Measurements from ENCODE around the gene RUFY3.
A peak's percentile ranks its signal among the peaks of the same experiment; 100 is the strongest.

The RUFY3 gene

GRCh38 chr4:70808151-70808550, 86.4 kb downstream of the RUFY3 start:
- ATAC-seq (replicated peaks) (no peak), DNase-seq (no peak)
- H3K4me3 Mint-ChIP-seq: no peak overlapping the region
- H3K27ac Mint-ChIP-seq: no peak overlapping the region
- H3K36me3 Mint-ChIP-seq: peaks cover 30 to 31% of the 10 kb centered on the region in 2 donors
- H3K9me3 Mint-ChIP-seq: no peaks in the 10 kb centered on the region
- H3K4me1 Mint-ChIP-seq: no peaks in the 10 kb centered on the region
- no peaks in the 10 kb centered on the region for H3K27me3 Mint-ChIP-seq

GRCh38 chr4:70815370-70815769, 93.6 kb downstream of the RUFY3 start:
- H3K36me3 Mint-ChIP-seq: peaks cover 27 to 48% of the 10 kb centered on the region in 2 donors

GRCh38 chr4:70816894-70817293, 95.1 kb downstream of the RUFY3 start:
- DNase-seq (no peak), ATAC-seq (replicated peaks) (no peak)
- no peak overlapping the region for H3K27ac Mint-ChIP-seq
- no peak overlapping the region for H3K4me3 Mint-ChIP-seq
- peaks cover 17 to 20% of the 10 kb centered on the region in 2 donors for H3K4me1 Mint-ChIP-seq
- no peaks in the 10 kb centered on the region for H3K27me3 Mint-ChIP-seq
- no peaks in the 10 kb centered on the region for H3K9me3 Mint-ChIP-seq
- peaks cover 28 to 52% of the 10 kb centered on the region in 2 donors for H3K36me3 Mint-ChIP-seq

More at GRCh38 chr4:70815370-70815769, 93.6 kb downstream of the RUFY3 start:
- Mint-ChIP-seq H3K27me3 (no peaks in the 10 kb centered on the region), H3K4me1 (peaks cover 17 to 20% of the 10 kb centered on the region in 2 donors), H3K4me3 (no peak overlapping the region), H3K9me3 (no peaks in the 10 kb centered on the region), H3K27ac (no peak overlapping the region)
- no peak for ATAC-seq (replicated peaks)
- no peak for DNase-seq

GRCh38 chr4:70818173-70818855, 96.5 kb downstream of the RUFY3 start:
- ATAC-seq (replicated peaks): peak; percentile 86 to 88
- H3K9me3 Mint-ChIP-seq: no peaks in the 10 kb centered on the region
- no peak for DNase-seq
- peak overlapping the region in 1 of 2 donors; percentile 7 for H3K4me3 Mint-ChIP-seq
- peaks cover 35 to 59% of the 10 kb centered on the region in 2 donors for H3K36me3 Mint-ChIP-seq
- peaks cover 17 to 20% of the 10 kb centered on the region in 2 donors for H3K4me1 Mint-ChIP-seq
- no peaks in the 10 kb centered on the region for H3K27me3 Mint-ChIP-seq
- no peak overlapping the region for H3K27ac Mint-ChIP-seq

GRCh38 chr4:70818921-70819320, 97.2 kb downstream of the RUFY3 start:
- no peak for DNase-seq
- Mint-ChIP-seq H3K36me3 (peaks cover 35 to 59% of the 10 kb centered on the region in 2 donors), H3K4me1 (peaks cover 17 to 20% of the 10 kb centered on the region in 2 donors), H3K4me3 (no peak overlapping the region), H3K9me3 (no peaks in the 10 kb centered on the region), H3K27ac (no peak overlapping the region), H3K27me3 (no peaks in the 10 kb centered on the region)
- ATAC-seq (replicated peaks): no peak

- no peak overlapping the region for H3K4me3 Mint-ChIP-seq
- ATAC-seq (replicated peaks) (no peak), DNase-seq (no peak)
- H3K27ac Mint-ChIP-seq: no peak overlapping the region
- H3K4me1 Mint-ChIP-seq: peaks cover 2 to 5% of the 10 kb centered on the region in 2 donors
- H3K27me3 Mint-ChIP-seq: no peaks in the 10 kb centered on the region
- no peaks in the 10 kb centered on the region for H3K9me3 Mint-ChIP-seq
- peaks cover 54 to 66% of the 10 kb centered on the region in 2 donors for H3K36me3 Mint-ChIP-seq
Measured at GRCh38 chr4:70829015-70829414, 107.3 kb downstream of the RUFY3 start.

GRCh38 chr4:70829492-70829891, 107.7 kb downstream of the RUFY3 start:
- no peak for ATAC-seq (replicated peaks)
- peaks cover 55 to 61% of the 10 kb centered on the region in 2 donors for H3K36me3 Mint-ChIP-seq
- H3K27me3 Mint-ChIP-seq: no peaks in the 10 kb centered on the region
- no peak overlapping the region for H3K4me3 Mint-ChIP-seq
- peaks cover 2 to 5% of the 10 kb centered on the region in 2 donors for H3K4me1 Mint-ChIP-seq
- no peaks in the 10 kb centered on the region for H3K9me3 Mint-ChIP-seq
- H3K27ac Mint-ChIP-seq: no peak overlapping the region
- no peak for DNase-seq

- H3K36me3 Mint-ChIP-seq: peaks cover 54 to 60% of the 10 kb centered on the region in 2 donors
- H3K4me3 Mint-ChIP-seq: no peak overlapping the region
- ATAC-seq (replicated peaks) (no peak), DNase-seq (no peak)
- no peak overlapping the region for H3K27ac Mint-ChIP-seq
- peaks cover 4 to 5% of the 10 kb centered on the region in 2 donors for H3K4me1 Mint-ChIP-seq
- no peaks in the 10 kb centered on the region for H3K9me3 Mint-ChIP-seq
- no peaks in the 10 kb centered on the region for H3K27me3 Mint-ChIP-seq
Measured at GRCh38 chr4:70830054-70830453, 108.3 kb downstream of the RUFY3 start.

- Mint-ChIP-seq H3K36me3 (peaks cover 46 to 57% of the 10 kb centered on the region in 2 donors), H3K27me3 (no peaks in the 10 kb centered on the region), H3K9me3 (no peaks in the 10 kb centered on the region), H3K4me1 (peaks cover 5 to 10% of the 10 kb centered on the region in 2 donors), H3K27ac (no peak overlapping the region), H3K4me3 (no peak overlapping the region)
- ATAC-seq (replicated peaks) (no peak), DNase-seq (no peak)
Measured at GRCh38 chr4:70831293-70831692, 109.5 kb downstream of the RUFY3 start.

- H3K9me3 Mint-ChIP-seq: no peaks in the 10 kb centered on the region
- peaks cover 45 to 52% of the 10 kb centered on the region in 2 donors for H3K36me3 Mint-ChIP-seq
- peaks cover 10 to 19% of the 10 kb centered on the region in 2 donors for H3K4me1 Mint-ChIP-seq
- no peaks in the 10 kb centered on the region for H3K27me3 Mint-ChIP-seq
- ATAC-seq (replicated peaks) (no peak), DNase-seq (no peak)
- H3K4me3 Mint-ChIP-seq: no peak overlapping the region
- H3K27ac Mint-ChIP-seq: no peak overlapping the region
Measured at GRCh38 chr4:70833675-70834074, 111.9 kb downstream of the RUFY3 start.

GRCh38 chr4:70836081-70836480, 114.3 kb downstream of the RUFY3 start:
- H3K27ac Mint-ChIP-seq: no peak overlapping the region
- DNase-seq: no peak
- H3K9me3 Mint-ChIP-seq: no peaks in the 10 kb centered on the region
- ATAC-seq (replicated peaks): no peak
- peaks cover 34 to 41% of the 10 kb centered on the region in 2 donors for H3K36me3 Mint-ChIP-seq
- no peaks in the 10 kb centered on the region for H3K27me3 Mint-ChIP-seq
- H3K4me1 Mint-ChIP-seq: peaks cover 12 to 30% of the 10 kb centered on the region in 2 donors
- H3K4me3 Mint-ChIP-seq: no peak overlapping the region

GRCh38 chr4:70838204-70838603, 116.4 kb downstream of the RUFY3 start:
- Mint-ChIP-seq H3K27ac (peak overlapping the region; percentile 37), H3K4me1 (peaks cover 19 to 44% of the 10 kb centered on the region in 2 donors), H3K36me3 (peaks cover 23 to 25% of the 10 kb centered on the region in 2 donors), H3K27me3 (no peaks in the 10 kb centered on the region), H3K4me3 (peak overlapping the region; percentile 96 to 97), H3K9me3 (no peaks in the 10 kb centered on the region)
- no peak for ATAC-seq (replicated peaks)
- DNase-seq: no peak

- Mint-ChIP-seq H3K27ac (peak overlapping the region; percentile 98), H3K4me3 (peak overlapping the region; percentile 96 to 97), H3K4me1 (peaks cover 19 to 51% of the 10 kb centered on the region in 2 donors), H3K9me3 (no peaks in the 10 kb centered on the region), H3K27me3 (no peaks in the 10 kb centered on the region), H3K36me3 (peaks cover 17 to 23% of the 10 kb centered on the region in 2 donors)
- ATAC-seq (replicated peaks) (peak; percentile 45 to 52), DNase-seq (peak; percentile 61)
Measured at GRCh38 chr4:70838666-70839588, 117.2 kb downstream of the RUFY3 start.

- peak within 1 kb of the TSS; percentile 96 to 97 for H3K4me3 Mint-ChIP-seq
- peaks cover 18 to 27% of the 10 kb centered on the region in 2 donors for H3K36me3 Mint-ChIP-seq
- peaks cover 0 to 2% of the 10 kb centered on the region in 2 donors for H3K9me3 Mint-ChIP-seq
- ATAC-seq (replicated peaks) (peak; percentile 64 to 68), DNase-seq (peak; percentile 88)
- H3K27ac Mint-ChIP-seq: peak within 1 kb of the TSS; percentile 98
- no peaks in the 10 kb centered on the region for H3K27me3 Mint-ChIP-seq
- H3K4me1 Mint-ChIP-seq: peaks cover 24 to 58% of the 10 kb centered on the region in 2 donors
Measured at GRCh38 chr4:70839589-70840093, 117.9 kb downstream of the RUFY3 start, which contains the start of gene GRSF1. TSS of gene GRSF1 (minus strand) at chr4:70839890. CDS start at chr4:70839827, 63 bp downstream.

Measured in stimulated activated naive B cell treated with anti-CD40 and anti-IgM and Interleukin-4, amounts not matched to agents 10 μg/mL and 1 μg/mL and 100 μg/mL, for 72 hours (primary cell).